ENCODE measurements around the gene COPS3.

DNA sequence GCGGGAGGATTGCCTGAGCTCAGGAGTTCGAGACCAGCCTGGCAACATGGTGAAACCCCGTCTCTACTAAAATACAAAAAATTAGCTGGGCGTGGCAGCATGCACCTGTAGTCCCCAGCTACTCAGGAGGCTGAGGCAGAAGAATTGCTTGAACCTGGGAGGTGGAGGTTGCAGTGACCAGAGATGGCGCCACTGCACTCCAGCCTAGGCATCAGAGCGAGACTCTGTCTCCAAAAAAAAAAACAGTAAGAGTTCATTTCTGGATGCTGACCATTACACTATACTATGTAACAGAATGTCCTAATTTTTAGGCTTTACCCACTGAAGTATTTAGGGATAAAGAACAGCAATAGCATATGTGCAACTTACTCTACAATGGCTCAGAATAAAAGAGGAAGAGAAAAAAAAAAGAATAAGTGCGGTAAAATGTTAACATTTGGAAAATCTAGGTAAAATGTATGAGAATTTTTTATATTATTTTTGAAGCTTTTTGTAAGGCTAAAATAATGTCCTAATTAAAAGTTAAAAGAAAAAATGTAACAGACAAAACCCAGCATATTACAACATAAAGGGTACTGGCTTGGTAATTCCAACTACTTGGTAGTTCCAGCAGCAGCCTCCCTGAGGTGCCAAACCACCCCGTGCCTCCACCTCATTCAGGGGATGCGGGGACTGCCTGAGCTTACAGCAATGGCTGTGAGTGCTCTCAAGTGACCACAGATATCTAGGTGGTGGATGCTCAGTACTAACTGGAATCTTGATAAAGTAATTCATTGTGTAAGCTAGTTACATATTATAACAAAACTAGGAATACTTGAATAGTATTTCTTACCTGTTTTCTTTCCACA lies 10.9 kb downstream of the COPS3 start:
- TF ChIP-seq CTCF (conservative IDR thresholded peaks at IDR 0.05 in 1 of 2, IDR thresholded peaks at IDR 0.05 in 1 of 2; ENCODE audit: low read depth in 1 of 2, low read length in 2 of 2) (peak in 1 of 2 donors; percentile 23), EZH2 (IDR thresholded peaks at IDR 0.05; ENCODE audit: low read length, missing control alignments) (no peak)

Data from fibroblast of lung (primary cell).